Thyroid gland (tissue), 4 donors: Measurements from ENCODE around the gene C19orf47. TPM values are rescaled to one million over a fixed set of nuclear protein-coding genes. Genes with fewer than 3 reads are reported as not detected.
A peak's percentile ranks its signal among the peaks of the same experiment; 100 is the strongest.

ENCODE experiments used
- DNase-seq, 2 donors: peaks; one replicate each; pipeline ENCODE4 v3.0.0-alpha.2; 2019
- H3K27ac ChIP-seq, 3 donors: fragments of 200-600 bp; sonication (generic); 1 replicate in 2 of 3; 2 replicates in 1 of 3; pipeline ENCODE4 v1.5.1; 2016 to 2019; ENCODE audit warnings: mild to moderate bottlenecking in 1 of 3, moderate library complexity in 1 of 3
- H3K27me3 ChIP-seq: fragments of 200-600 bp; sonication (generic); one replicate; pipeline ENCODE4 v1.5.1; 2019
- H3K36me3 ChIP-seq, 2 donors: fragments of 200-600 bp; sonication (generic); one replicate each; pipeline ENCODE4 v1.5.1; 2016 to 2019
- H3K4me1 ChIP-seq, 2 donors: fragments of 200-600 bp; sonication (generic); one replicate each; pipeline ENCODE4 v1.5.1; 2017 to 2019
- H3K4me3 ChIP-seq, 3 donors: fragments of 200-600 bp; sonication (generic); replicated peaks in 1 of 3; 1 replicate in 2 of 3; 2 replicates in 1 of 3; pipeline ENCODE4 v1.5.1; 2016; ENCODE audit warnings: mild to moderate bottlenecking in 1 of 3
- H3K9me3 ChIP-seq: fragments of 200-600 bp; sonication (generic); one replicate; pipeline ENCODE4 v1.5.1; 2017
- POLR2A ChIP-seq, 2 donors: fragments of 450-650 bp; IDR thresholded peaks; one replicate each; pipeline ENCODE4 v1.6.1; 2017; ENCODE audit warnings: antibody characterized with exemption in 2 of 2, mild to moderate bottlenecking in 2 of 2, moderate library complexity in 1 of 2
- WGBS, 2 donors: methylation state at CpG; one replicate each; pipeline ENCODE4 v1.1.5; 2017; 5-methylcytosine and 5-hydroxymethylcytosine counted together
- intact Hi-C: fragments of 100-400 bp; cut with DNase I; formaldehyde crosslinking; loops from one replicate; pipeline ENCODE4 v1.15.1; 2023
- total RNA-seq, 4 donors: library from RNA; depleted of rRNA; stranded (reverse); fragments of >200 nt; gene quantifications; one replicate each; pipeline ENCODE4 v1.2.3, GENCODE V29; 2016
- TF ChIP-seq, protein P1 (sequence below), 6 experiments: fragments of 200-600 bp in 3 of 6; fragments of 450-650 bp in 3 of 6; sonication (generic) in 3 of 6; IDR thresholded peaks; one replicate each; pipeline ENCODE4 v1.5.1; 2016 to 2019; ENCODE audit warnings: antibody characterized with exemption in 6 of 6, mild to moderate bottlenecking in 2 of 6, inconsistent platforms in 1 of 6, moderate library complexity in 1 of 6

The C19orf47 gene
- total RNA-seq, 4 donors from 2014 or later = 9.4 to 17.3 (median 17.2) TPM

DNA sequence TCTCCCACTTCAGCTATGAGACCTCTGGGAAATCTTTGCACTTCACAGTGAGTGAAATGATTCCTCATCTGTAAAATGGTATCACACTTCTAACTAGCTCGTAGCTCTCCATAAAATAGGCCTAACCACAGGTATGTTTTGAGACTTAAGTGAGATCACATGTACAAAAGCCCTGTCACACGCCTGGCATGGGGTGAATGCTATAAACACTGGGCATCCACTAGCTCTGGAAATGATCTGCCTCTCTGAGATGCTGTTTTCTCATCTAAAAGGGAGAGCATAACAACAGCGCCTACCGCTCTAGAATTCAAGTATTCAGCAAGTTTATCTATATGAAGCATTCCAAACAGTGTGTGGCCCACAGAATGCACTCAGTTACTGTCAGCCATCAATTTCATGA, 65.3 kb downstream of the C19orf47 start:
- no peaks in the 10 kb centered on the region for H3K36me3 ChIP-seq
- H3K9me3 ChIP-seq = no peaks in the 10 kb centered on the region
- TF ChIP-seq POLR2A (IDR thresholded peaks at IDR 0.05) = no peak
- TF ChIP-seq, protein P1, sequence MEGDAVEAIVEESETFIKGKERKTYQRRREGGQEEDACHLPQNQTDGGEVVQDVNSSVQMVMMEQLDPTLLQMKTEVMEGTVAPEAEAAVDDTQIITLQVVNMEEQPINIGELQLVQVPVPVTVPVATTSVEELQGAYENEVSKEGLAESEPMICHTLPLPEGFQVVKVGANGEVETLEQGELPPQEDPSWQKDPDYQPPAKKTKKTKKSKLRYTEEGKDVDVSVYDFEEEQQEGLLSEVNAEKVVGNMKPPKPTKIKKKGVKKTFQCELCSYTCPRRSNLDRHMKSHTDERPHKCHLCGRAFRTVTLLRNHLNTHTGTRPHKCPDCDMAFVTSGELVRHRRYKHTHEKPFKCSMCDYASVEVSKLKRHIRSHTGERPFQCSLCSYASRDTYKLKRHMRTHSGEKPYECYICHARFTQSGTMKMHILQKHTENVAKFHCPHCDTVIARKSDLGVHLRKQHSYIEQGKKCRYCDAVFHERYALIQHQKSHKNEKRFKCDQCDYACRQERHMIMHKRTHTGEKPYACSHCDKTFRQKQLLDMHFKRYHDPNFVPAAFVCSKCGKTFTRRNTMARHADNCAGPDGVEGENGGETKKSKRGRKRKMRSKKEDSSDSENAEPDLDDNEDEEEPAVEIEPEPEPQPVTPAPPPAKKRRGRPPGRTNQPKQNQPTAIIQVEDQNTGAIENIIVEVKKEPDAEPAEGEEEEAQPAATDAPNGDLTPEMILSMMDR (IDR thresholded peaks at IDR 0.05) = no peak
- H3K27ac ChIP-seq = peak overlapping the region; percentile 97 to 100 (median 98)
- WGBS, 2 donors = 83 to 84% methylated on average over 4 of the region's 4 CpGs
- no peaks in the 10 kb centered on the region for H3K27me3 ChIP-seq
- peaks cover 54 to 68% of the 10 kb centered on the region in 2 donors for H3K4me1 ChIP-seq
- intact Hi-C loops = loop anchor here (5.0 kb wide), 1 partner anchor 46 kb away; no protein-coding TSS in a partner anchor
- H3K4me3 ChIP-seq = no peak overlapping the region
- no peak for DNase-seq

DNA sequence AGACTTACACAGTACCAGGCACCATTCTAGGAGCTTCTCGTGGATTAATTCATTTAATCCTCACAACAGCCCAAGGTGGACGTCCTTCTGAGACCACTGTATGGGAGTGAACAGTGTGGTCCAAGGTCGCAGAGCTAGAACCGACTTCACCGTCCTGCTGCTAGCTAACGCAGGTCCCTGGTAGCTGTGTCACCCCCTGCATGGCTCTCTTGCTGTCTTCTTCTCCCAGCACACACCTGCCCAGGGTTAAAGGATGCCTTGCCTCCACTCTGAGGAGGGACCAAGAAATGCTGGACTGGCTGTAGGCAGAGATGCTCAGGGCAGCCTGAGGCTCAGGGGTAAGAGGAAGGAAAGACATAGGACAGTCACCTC, 66.0 kb downstream of the C19orf47 start:
- WGBS, 2 donors = 85 to 92% methylated on average over 6 of the region's 6 CpGs
- DNase-seq = no peak

GRCh38 chr19:40281381-40282208, 66.6 kb downstream of the C19orf47 start:
- Histone ChIP-seq H3K4me1 (peaks cover 66 to 81% of the 10 kb centered on the region in 2 donors), H3K27me3 (no peaks in the 10 kb centered on the region), H3K4me3 (no peak overlapping the region), H3K27ac (peak overlapping the region; percentile 76 to 100 (median 98)), H3K36me3 (no peaks in the 10 kb centered on the region), H3K9me3 (no peaks in the 10 kb centered on the region)
- DNase-seq = peak; percentile 50 to 64
- 47 to 54% methylated on average over 14 of the region's 14 CpGs for WGBS, 2 donors
- TF ChIP-seq, protein P1 (IDR thresholded peaks at IDR 0.05) = no peak
- TF ChIP-seq POLR2A (IDR thresholded peaks at IDR 0.05) = peak in 1 of 2 donors; percentile 30
- intact Hi-C loops = loop anchor here (5.0 kb wide), 1 partner anchor 44 kb away; no protein-coding TSS in a partner anchor

More for the DNA sequence above, 66.0 kb downstream of the C19orf47 start:
- no peaks in the 10 kb centered on the region for H3K36me3 ChIP-seq
- peaks cover 60 to 75% of the 10 kb centered on the region in 2 donors for H3K4me1 ChIP-seq
- H3K27me3 ChIP-seq = no peaks in the 10 kb centered on the region
- H3K4me3 ChIP-seq = no peak overlapping the region
- H3K27ac ChIP-seq = peak overlapping the region; percentile 76 to 100 (median 98)
- TF ChIP-seq, protein P1 (IDR thresholded peaks at IDR 0.05) = no peak
- no peak for TF ChIP-seq POLR2A (IDR thresholded peaks at IDR 0.05)
- no peaks in the 10 kb centered on the region for H3K9me3 ChIP-seq
- intact Hi-C loops = loop anchor here (5.0 kb wide), 1 partner anchor 45 kb away; no protein-coding TSS in a partner anchor

GRCh38 chr19:40280608-40281221, 67.5 kb downstream of the C19orf47 start:
- TF ChIP-seq, protein P1 (IDR thresholded peaks at IDR 0.05) = no peak
- TF ChIP-seq POLR2A (IDR thresholded peaks at IDR 0.05) = peak in 1 of 2 donors; percentile 33
- no peaks in the 10 kb centered on the region for H3K27me3 ChIP-seq
- H3K27ac ChIP-seq = peak overlapping the region; percentile 76 to 100 (median 98)
- peaks cover 68 to 82% of the 10 kb centered on the region in 2 donors for H3K4me1 ChIP-seq
- intact Hi-C loops = loop anchor here (5.0 kb wide), 1 partner anchor 43 kb away; no protein-coding TSS in a partner anchor
- 58 to 61% methylated on average over 10 of the region's 10 CpGs for WGBS, 2 donors
- H3K4me3 ChIP-seq = no peak overlapping the region
- H3K9me3 ChIP-seq = no peaks in the 10 kb centered on the region
- no peaks in the 10 kb centered on the region for H3K36me3 ChIP-seq
- peak; percentile 65 to 73 for DNase-seq
